Measurements from ENCODE around the gene LPIN1. TPM values are rescaled to one million over a fixed set of nuclear protein-coding genes. Genes with fewer than 3 reads are reported as not detected.

LPIN1 gene
- polyA plus RNA-seq, 1 experiment: 20.8 TPM

DNA sequence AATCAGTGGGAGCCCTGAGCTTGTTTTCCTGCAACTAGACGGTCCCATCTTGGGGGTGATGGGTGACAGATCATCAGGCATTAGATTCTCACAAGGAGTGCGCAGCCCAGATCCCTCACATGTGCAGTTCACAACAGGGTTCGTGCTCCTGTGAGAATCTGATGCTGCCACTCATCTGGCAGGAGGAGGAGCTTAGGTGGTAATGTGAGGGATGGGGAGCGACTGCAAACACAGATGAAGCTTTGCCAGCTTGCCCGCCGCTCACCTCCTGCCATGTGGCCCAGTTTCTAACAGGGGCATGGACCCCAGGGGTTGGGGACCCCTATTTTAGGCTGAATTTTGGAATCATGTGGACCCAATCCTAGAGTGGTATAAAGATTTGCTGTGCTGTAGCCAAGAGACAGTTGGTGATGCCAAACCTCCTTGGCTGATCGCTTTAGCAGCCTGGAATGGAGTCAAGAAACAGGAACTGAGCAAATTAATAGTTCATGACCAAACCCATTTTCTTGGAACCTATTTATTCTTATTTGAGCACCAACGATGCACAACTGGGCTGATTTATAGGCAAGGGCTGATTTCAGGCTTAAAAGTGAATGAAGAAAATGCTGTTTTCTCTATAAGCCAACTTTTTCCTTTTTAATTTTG lies 25.7 kb downstream of the LPIN1 start:
- no peak for DNase-seq (ENCODE audit: low read depth)
- POLR2A ChIA-PET: no interaction called here
- CTCF ChIA-PET: interaction anchor here (2.5 kb wide), 1 partner anchor 84 kb away, joined by 8 read pairs; no protein-coding TSS in a partner anchor

DNA sequence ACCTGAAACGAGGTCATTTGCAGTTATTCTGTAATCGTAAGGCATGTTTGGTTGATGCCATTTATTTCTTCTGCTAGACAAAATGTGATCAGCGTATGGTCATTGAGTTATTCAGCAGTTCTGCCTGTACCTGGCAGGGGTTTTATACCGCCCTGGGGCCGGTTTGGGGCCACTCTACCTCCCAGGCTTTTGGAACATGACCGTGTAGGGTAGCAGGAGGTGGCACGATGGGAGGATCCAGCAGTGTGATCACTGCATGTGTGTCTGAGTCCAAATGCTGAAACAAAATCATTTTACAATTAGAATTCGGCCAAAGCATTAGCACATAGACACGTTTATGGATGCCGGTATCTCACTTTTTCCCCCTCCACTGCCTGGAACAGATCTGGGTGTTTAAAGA lies 26.7 kb downstream of the LPIN1 start:
- TF ChIP-seq, protein P1, sequence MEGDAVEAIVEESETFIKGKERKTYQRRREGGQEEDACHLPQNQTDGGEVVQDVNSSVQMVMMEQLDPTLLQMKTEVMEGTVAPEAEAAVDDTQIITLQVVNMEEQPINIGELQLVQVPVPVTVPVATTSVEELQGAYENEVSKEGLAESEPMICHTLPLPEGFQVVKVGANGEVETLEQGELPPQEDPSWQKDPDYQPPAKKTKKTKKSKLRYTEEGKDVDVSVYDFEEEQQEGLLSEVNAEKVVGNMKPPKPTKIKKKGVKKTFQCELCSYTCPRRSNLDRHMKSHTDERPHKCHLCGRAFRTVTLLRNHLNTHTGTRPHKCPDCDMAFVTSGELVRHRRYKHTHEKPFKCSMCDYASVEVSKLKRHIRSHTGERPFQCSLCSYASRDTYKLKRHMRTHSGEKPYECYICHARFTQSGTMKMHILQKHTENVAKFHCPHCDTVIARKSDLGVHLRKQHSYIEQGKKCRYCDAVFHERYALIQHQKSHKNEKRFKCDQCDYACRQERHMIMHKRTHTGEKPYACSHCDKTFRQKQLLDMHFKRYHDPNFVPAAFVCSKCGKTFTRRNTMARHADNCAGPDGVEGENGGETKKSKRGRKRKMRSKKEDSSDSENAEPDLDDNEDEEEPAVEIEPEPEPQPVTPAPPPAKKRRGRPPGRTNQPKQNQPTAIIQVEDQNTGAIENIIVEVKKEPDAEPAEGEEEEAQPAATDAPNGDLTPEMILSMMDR (IDR thresholded peaks at IDR 0.05; ENCODE audit: insufficient read depth, low read depth, low read length): no peak
- ChIA-PET CTCF (interaction anchor here (2.5 to 2.9 kb wide), 3 partner anchors 11 to 86 kb away, joined by 14 to 15 read pairs (median 15); no protein-coding TSS in a partner anchor), POLR2A (no interaction called here)
- peaks cover 6% of the 10 kb centered on the region for H3K36me3 ChIP-seq (ENCODE audit: control insufficient read depth, insufficient read depth, low read length)
- H3K27me3 ChIP-seq (ENCODE audit: control insufficient read depth, insufficient read depth, low read length): no peaks in the 10 kb centered on the region
- H3K4me3 ChIP-seq (ENCODE audit: low read depth, low read length): no peak overlapping the region
- DNase-seq (ENCODE audit: low read depth): no peak

More for the DNA sequence above, 25.7 kb downstream of the LPIN1 start:
- H3K4me3 ChIP-seq (ENCODE audit: low read depth, low read length): no peak overlapping the region
- TF ChIP-seq, protein P1 (IDR thresholded peaks at IDR 0.05; ENCODE audit: insufficient read depth, low read depth, low read length): no peak
- H3K27me3 ChIP-seq (ENCODE audit: control insufficient read depth, insufficient read depth, low read length): no peaks in the 10 kb centered on the region
- H3K36me3 ChIP-seq (ENCODE audit: control insufficient read depth, insufficient read depth, low read length): peaks cover 6% of the 10 kb centered on the region

DNA sequence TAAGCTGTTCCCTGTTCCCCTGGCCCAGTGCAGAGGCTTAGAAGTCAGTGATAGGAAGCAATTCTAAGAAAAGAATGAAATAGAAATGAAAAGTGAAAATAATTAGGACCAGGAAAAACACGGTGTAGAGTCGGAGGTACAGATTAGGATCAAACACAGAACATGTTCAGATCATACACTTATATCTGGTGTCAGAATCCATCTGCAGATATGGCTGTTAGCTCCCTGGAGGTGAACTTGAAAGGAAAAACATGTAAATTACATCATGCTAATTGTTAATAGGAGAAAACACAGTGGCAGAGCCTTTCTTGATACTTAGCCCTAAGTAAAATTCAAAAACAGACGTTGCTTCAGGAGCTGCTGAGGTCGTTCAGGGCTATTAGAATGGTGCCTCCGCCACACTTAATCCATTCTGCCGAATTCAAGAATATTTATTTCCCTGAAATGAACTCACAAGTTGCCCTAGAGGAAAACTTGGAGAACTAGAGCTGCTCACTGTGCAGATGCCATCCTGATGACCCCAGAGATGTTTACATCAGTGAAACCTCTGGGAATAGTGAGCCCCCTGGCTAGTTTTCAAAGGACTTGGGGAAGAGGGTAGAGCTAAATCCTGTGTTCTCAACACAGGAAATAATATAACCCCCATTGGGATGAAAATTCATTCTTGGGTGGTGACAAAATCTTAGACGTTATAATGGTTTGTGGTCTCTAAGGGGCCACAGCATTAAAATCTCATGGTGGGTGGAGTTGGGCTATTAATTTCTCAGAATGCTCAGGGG lies 27.5 kb downstream of the LPIN1 start:
- TF ChIP-seq, protein P1 (IDR thresholded peaks at IDR 0.05; ENCODE audit: insufficient read depth, low read depth, low read length): no peak
- no peak overlapping the region for H3K4me3 ChIP-seq (ENCODE audit: low read depth, low read length)
- no peaks in the 10 kb centered on the region for H3K27me3 ChIP-seq (ENCODE audit: control insufficient read depth, insufficient read depth, low read length)
- CTCF ChIA-PET: interaction anchor here (1.0 to 2.9 kb wide), 7 partner anchors 11 to 86 kb away, joined by 3 to 15 read pairs (median 6); no protein-coding TSS in a partner anchor
- H3K36me3 ChIP-seq (ENCODE audit: control insufficient read depth, insufficient read depth, low read length): peaks cover 6% of the 10 kb centered on the region
- POLR2A ChIA-PET: interaction anchor here (0.6 kb wide), 1 partner anchor 332 kb away, joined by 10 read pairs; no protein-coding TSS in a partner anchor
- no peak for DNase-seq (ENCODE audit: low read depth)

DNA sequence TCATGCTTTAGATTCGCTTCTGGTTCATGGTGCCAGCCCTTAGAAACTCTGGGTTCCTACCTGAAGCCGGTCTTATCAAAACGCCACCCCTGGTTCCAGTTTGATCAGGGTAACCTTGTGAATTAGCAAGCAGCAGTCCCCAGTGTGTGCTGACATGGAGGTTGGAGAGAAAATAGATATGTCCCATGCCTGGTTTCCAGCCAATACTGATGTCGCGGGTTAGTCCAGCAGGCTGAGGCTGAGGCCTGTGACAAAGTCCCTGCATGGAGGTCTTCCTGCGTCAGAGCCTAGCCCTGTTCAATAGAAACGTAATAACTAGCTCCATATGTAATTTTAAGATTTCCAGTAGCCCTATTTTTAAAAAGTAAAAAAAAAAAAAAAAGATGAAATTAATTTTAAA lies 28.2 kb downstream of the LPIN1 start:
- ChIA-PET POLR2A (interaction anchor here (0.6 kb wide), 1 partner anchor 332 kb away, joined by 10 read pairs; no protein-coding TSS in a partner anchor), CTCF (interaction anchor here (1.0 to 2.9 kb wide), 7 partner anchors 10 to 87 kb away, joined by 3 to 15 read pairs (median 6); no protein-coding TSS in a partner anchor)
- no peak for DNase-seq (ENCODE audit: low read depth)
- TF ChIP-seq, protein P1 (IDR thresholded peaks at IDR 0.05; ENCODE audit: insufficient read depth, low read depth, low read length): no peak
- H3K4me3 ChIP-seq (ENCODE audit: low read depth, low read length): no peak overlapping the region
- no peaks in the 10 kb centered on the region for H3K27me3 ChIP-seq (ENCODE audit: control insufficient read depth, insufficient read depth, low read length)
- peaks cover 6% of the 10 kb centered on the region for H3K36me3 ChIP-seq (ENCODE audit: control insufficient read depth, insufficient read depth, low read length)

DNA sequence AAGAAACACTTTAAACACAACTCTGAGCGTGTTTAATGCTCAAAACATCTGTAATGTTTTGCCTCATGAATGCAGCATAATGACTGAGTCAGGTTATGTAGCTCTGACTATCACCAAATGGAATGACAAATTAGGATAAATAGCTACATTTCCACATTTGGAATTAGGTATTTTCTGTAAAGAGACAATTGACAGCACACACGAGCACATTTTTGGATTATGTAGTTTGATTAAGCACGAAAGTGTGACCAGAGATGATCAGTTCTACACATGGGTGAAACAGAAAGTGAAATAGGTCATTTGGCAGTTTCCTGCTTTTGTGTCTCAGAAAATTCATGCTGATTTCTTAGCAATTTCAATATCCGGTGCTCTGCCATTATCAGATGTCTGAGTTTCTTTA lies 29.0 kb downstream of the LPIN1 start:
- TF ChIP-seq, protein P1 (IDR thresholded peaks at IDR 0.05; ENCODE audit: insufficient read depth, low read depth, low read length): no peak
- CTCF ChIA-PET: interaction anchor here (1.1 to 2.9 kb wide), 6 partner anchors 9 to 88 kb away, joined by 4 to 15 read pairs (median 10); no protein-coding TSS in a partner anchor
- POLR2A ChIA-PET: no interaction called here
- DNase-seq (ENCODE audit: low read depth): no peak
- Histone ChIP-seq H3K36me3 (ENCODE audit: control insufficient read depth, insufficient read depth, low read length) (peaks cover 4% of the 10 kb centered on the region), H3K27me3 (ENCODE audit: control insufficient read depth, insufficient read depth, low read length) (no peaks in the 10 kb centered on the region), H3K4me3 (ENCODE audit: low read depth, low read length) (no peak overlapping the region)

All from BJ (cell line).